ENCODE measurements around the gene NMNAT1.

Gene NMNAT1

DNA sequence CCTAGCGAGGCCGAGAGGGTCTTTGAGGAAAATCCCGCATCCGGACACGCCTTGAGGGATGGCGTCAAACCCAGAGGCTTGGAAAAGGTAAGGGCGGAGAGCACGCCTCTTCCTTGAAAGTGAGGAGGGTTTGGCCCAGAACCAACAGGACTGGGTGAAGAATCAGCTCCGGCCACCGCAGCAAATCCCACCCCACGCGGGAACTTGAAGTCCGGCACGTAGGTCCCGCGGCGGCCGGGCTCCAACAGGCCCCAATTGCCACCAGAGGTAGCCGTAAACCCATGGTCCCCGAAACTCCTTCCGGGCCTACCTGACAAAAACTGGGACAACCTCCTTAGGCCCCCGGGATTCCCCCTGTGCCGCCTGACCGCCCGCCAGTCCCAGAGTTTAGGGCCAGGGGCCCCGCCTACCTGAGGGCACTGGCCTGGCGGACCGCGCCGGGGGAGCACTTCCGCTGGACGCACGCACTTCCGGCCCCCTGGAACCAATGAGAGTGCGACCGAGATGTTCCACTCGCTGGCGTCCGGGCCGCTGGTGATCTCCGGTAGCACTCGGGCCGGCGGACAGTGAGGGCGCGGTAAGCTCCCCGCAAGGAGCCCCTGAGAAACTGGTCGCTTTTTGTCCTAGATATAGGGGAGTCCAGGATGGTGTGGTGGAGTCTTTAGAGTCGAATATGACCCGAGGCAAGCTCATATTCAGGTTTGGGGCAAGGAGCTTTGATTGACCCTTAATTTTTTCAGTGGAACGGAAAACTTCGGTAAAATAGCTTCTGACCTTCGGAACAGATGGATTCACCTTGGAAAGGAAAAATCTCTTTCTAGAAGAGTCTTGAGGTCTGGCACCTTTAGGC is at the start of gene NMNAT1, which contains the start of gene LZIC:
Gene NMNAT1, plus strand, starts transcription at position 537 of the 850 bp plus-strand sequence. CDS start 28,599 bp downstream, outside the sequence.
Gene LZIC, minus strand, starts transcription at position 453 of the 850 bp plus-strand sequence. CDS start 6,772 bp downstream, outside the sequence.
- no peaks in the 10 kb centered on the region for H3K27me3 Mint-ChIP-seq
- intact Hi-C loops (cut with micrococcal nuclease): loop anchor here (2.0 kb wide), 2 partner anchors 68 to 90 kb away; partner anchors contain the start of gene UBE4B
- H3K4me3 Mint-ChIP-seq: peak within 1 kb of the TSS; percentile 87
- peak within 1 kb of the TSS; percentile 97 for H3K27ac Mint-ChIP-seq
- peaks cover 22% of the 10 kb centered on the region for H3K4me1 Mint-ChIP-seq (ENCODE audit: low read depth)
- peaks cover 47% of the 10 kb centered on the region for H3K36me3 Mint-ChIP-seq (ENCODE audit: low read depth)
- no peaks in the 10 kb centered on the region for H3K9me3 Mint-ChIP-seq

DNA sequence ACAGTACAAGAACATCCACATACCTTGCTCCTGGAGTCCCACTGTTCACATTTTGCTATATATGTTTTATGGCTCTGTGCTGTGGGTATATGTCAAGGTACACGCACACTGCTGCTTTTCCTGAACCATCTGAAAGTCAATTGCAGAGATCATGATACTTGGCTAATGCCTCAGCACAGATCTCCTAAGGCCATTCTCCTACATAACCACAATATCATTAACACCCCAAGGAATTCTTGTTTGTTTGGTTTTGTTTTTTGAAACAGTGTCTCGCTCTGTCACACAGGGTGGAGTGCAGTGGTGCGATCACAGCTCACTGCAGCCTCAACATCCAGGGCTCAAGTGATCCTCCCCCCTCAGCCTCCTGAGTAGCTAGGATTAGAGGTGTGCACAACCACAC is 49.2 kb upstream of the NMNAT1 start:
- Mint-ChIP-seq H3K4me3 (no peak overlapping the region), H3K9me3 (no peaks in the 10 kb centered on the region), H3K4me1 (ENCODE audit: low read depth) (peaks cover 70% of the 10 kb centered on the region), H3K27me3 (no peaks in the 10 kb centered on the region), H3K36me3 (ENCODE audit: low read depth) (peaks cover 15% of the 10 kb centered on the region), H3K27ac (peak overlapping the region; percentile 96)
- intact Hi-C loops (cut with micrococcal nuclease): no loop called here

DNA sequence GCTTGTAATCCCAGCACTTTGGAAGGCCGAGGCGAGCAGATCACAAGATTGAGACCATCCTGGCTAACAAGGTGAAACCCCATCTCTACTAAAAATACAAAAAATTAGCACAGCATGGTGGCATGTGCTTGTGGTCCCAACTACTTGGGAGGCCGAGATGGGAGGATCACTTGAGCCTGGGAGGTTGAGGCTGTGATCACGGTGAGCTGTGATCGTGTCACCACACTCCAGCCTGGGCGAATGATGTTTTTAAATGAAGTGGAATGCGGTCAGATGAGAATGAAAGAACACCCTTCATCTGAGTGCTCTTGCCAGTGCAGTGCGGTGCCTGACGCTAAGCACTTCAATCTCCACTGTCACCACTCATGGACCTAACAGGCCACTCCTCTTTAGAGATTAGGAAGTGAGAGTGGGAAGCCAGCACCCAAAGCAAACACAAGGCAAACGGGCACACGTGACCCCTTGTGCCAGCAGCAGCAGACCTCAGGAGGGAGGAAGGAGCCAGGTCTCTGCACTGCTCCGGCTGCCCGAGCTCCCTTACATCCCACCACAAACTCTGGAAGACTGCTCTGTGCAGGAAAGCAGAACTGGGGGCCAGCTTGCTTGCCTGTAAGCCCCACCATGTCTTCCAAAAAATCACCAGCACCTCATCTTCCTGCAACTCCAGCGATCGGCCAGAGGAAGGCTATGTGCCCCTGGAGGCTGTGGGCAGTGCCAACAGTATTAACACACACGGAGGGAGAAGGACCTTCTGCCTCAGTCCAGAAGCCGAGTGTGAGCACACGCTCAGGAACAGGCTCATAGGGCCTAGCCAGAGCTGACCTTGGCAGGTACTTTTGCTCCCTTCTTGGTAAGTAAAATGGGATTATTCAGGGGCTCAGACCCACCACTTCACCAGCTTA is 42.9 kb upstream of the NMNAT1 start:
- Mint-ChIP-seq H3K4me1 (ENCODE audit: low read depth) (peaks cover 65% of the 10 kb centered on the region), H3K27me3 (no peaks in the 10 kb centered on the region), H3K4me3 (peak overlapping the region; percentile 94), H3K36me3 (ENCODE audit: low read depth) (peaks cover 6% of the 10 kb centered on the region), H3K9me3 (no peaks in the 10 kb centered on the region), H3K27ac (peak overlapping the region; percentile 95)
- intact Hi-C loops (cut with micrococcal nuclease): no loop called here

DNA sequence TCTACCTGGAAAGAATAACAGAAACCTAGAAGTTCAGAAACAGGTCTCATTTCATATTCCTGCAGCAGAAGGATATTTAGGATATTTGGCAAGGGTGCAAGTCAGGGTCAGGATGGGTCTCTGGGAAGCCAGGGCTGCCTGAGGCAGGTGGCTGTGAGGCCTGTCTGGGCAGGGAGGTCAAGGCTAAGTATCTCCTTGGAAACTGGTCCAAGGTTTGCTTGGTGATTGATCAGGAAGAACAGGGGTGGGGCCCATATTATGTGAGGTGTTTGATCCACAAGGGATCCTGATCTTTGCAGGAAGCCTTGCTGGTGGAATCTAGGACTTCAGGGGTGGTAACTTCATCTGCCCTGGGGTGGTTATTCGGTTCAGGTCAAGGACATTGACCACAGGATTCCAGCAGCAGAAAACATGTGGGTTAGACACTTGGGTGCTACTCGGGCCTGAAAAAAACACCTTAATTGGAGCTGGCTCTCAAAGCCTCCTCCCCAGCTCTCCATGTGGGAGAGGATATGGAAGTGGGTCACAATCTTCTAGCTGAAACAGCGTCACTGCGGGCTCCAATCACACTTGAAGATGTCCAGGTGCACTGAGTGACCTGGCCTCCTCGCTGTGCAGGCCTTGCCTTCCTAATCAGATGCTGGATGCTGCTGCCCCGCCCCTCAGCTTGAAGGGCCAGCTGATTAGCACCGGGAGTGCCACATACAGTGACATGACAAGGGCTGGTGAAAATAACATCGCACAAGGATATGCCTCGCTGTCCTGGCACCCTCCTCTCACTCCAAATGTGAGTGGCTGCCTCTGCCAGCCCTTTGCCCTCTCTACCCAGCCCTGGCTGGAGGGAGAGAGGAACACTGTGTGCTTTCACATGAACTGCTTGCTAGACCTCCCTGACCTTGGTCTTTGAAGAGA is 41.9 kb upstream of the NMNAT1 start:
- Mint-ChIP-seq H3K4me3 (peak overlapping the region; percentile 94), H3K9me3 (no peaks in the 10 kb centered on the region), H3K36me3 (ENCODE audit: low read depth) (peaks cover 11% of the 10 kb centered on the region), H3K4me1 (ENCODE audit: low read depth) (peaks cover 63% of the 10 kb centered on the region), H3K27me3 (no peaks in the 10 kb centered on the region), H3K27ac (peak overlapping the region; percentile 95)
- intact Hi-C loops (cut with micrococcal nuclease): no loop called here

DNA sequence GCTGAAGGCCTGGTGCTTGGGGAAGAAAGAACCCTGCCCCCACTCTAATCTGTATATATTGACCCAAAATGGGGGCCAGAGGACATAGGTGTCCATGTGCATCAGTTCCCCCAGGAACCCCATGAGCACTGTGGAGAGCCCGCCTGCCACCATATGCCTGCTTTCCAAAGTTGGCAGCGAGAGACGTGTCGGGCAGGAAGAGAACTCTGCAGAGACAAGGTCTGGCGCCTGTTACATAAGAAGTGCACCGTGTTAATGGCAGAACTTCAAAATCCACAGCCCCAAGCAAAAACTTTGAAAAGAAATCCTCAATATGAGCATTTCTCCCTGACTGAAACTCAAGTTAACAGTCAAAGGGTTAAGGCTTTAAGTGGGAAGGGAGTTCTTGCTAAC is 41.2 kb upstream of the NMNAT1 start:
- Mint-ChIP-seq H3K9me3 (no peaks in the 10 kb centered on the region), H3K27me3 (no peaks in the 10 kb centered on the region), H3K36me3 (ENCODE audit: low read depth) (peaks cover 18% of the 10 kb centered on the region), H3K27ac (peak overlapping the region; percentile 95), H3K4me1 (ENCODE audit: low read depth) (peaks cover 67% of the 10 kb centered on the region), H3K4me3 (no peak overlapping the region)
- intact Hi-C loops (cut with micrococcal nuclease): no loop called here

DNA sequence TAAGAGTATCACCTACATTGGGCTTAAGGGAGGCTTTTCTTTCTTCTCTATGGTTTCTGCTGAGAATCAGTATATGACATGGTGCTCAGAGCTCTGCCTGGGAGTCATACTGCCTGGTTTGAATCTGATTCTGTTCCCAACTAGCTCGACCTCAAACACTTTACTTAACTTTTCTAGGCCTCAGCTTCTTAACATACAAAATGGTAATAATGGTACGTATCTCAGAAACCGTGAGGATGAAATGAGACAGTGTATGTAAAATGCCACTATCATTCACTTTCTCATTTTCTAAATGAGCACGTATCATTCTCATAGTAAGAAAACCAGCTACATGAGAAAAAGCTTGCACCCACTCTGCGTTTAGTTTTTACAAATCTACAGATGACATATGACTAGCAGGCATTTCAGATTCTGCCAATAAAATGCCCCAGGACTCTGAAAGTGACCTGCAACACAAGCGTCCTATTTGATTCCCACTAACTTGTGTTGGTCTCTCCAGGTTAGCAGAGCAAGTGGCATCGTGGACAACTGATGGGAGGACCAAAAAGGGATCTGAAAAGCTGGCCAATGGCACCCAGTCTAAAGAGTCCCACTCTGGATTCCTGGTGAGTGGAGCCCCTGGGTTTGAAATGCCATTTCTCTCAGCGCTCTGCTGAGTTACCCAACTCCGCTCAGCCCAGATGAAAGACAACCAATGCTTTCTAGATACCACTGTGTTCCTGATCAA is 39.3 kb upstream of the NMNAT1 start:
- Mint-ChIP-seq H3K36me3 (ENCODE audit: low read depth) (peaks cover 27% of the 10 kb centered on the region), H3K4me3 (no peak overlapping the region), H3K27me3 (no peaks in the 10 kb centered on the region), H3K4me1 (ENCODE audit: low read depth) (peaks cover 83% of the 10 kb centered on the region), H3K9me3 (no peaks in the 10 kb centered on the region), H3K27ac (no peak overlapping the region)
- intact Hi-C loops (cut with micrococcal nuclease): no loop called here

DNA sequence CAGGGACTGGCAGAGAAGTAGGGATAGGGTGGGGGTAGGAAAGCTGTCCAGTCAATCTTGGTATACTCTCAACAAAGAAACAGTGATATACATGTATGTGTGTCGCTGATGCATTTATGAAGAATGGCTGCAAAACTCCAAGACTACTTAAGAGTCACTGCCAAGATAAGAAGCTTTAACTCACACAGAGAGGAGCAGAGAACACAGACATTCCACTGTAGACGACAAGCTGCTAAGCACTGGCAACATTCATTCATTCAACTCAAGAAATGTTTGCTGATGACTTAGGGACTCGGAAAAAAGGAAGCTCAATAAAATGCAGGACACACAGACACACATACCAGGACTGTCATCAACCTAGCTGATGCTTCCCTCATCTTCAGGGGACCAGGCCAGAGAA is 38.7 kb upstream of the NMNAT1 start:
- Mint-ChIP-seq H3K27me3 (no peaks in the 10 kb centered on the region), H3K36me3 (ENCODE audit: low read depth) (peaks cover 33% of the 10 kb centered on the region), H3K9me3 (no peaks in the 10 kb centered on the region), H3K27ac (peak overlapping the region; percentile 70), H3K4me3 (no peak overlapping the region), H3K4me1 (ENCODE audit: low read depth) (peaks cover 83% of the 10 kb centered on the region)
- intact Hi-C loops (cut with micrococcal nuclease): no loop called here

DNA sequence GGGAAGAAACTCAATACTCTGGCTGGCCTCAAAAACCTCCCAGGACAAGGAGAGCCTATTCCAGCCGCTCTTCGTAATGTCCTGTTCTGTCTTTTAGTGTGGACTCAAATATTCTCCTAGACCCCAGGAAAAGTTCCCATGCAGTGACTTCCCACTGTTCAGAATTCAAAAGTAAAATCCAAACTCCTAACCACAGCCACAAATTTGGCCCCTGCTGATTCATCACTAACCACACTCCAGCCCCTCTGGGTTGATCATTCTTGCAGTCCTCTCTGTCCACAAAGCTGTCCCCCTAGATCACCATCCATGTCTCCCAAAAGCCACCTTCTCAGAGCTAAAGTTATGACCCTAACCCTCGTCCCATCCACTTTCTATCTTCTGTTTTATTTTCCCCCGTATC is 38.3 kb upstream of the NMNAT1 start:
- H3K27me3 Mint-ChIP-seq: no peaks in the 10 kb centered on the region
- no peaks in the 10 kb centered on the region for H3K9me3 Mint-ChIP-seq
- intact Hi-C loops (cut with micrococcal nuclease): no loop called here
- H3K4me3 Mint-ChIP-seq: no peak overlapping the region
- peaks cover 36% of the 10 kb centered on the region for H3K36me3 Mint-ChIP-seq (ENCODE audit: low read depth)
- H3K4me1 Mint-ChIP-seq (ENCODE audit: low read depth): peaks cover 79% of the 10 kb centered on the region
- H3K27ac Mint-ChIP-seq: peak overlapping the region; percentile 70

DNA sequence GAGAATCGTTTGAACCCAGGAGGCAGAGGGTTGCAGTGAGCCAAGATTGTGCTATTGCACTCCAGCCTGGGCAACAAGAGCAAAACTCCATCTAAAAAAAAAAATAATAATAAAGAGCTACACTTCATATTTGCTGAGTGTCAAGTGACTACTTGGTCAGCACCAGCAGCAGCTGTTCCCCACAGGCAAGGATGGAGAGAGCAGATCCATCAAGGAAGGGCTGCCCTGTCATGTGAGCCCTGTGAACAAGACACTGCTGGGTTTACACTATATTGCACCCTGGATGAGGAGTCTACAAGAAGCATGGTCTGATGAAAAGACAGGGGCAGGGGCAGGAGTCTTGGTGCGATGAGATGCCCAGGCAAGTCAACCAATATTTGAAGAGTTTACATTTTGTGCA is 36.8 kb upstream of the NMNAT1 start:
- peaks cover 34% of the 10 kb centered on the region for H3K36me3 Mint-ChIP-seq (ENCODE audit: low read depth)
- no peaks in the 10 kb centered on the region for H3K9me3 Mint-ChIP-seq
- peaks cover 71% of the 10 kb centered on the region for H3K4me1 Mint-ChIP-seq (ENCODE audit: low read depth)
- intact Hi-C loops (cut with micrococcal nuclease): no loop called here
- no peak overlapping the region for H3K4me3 Mint-ChIP-seq
- H3K27me3 Mint-ChIP-seq: no peaks in the 10 kb centered on the region
- H3K27ac Mint-ChIP-seq: no peak overlapping the region

DNA sequence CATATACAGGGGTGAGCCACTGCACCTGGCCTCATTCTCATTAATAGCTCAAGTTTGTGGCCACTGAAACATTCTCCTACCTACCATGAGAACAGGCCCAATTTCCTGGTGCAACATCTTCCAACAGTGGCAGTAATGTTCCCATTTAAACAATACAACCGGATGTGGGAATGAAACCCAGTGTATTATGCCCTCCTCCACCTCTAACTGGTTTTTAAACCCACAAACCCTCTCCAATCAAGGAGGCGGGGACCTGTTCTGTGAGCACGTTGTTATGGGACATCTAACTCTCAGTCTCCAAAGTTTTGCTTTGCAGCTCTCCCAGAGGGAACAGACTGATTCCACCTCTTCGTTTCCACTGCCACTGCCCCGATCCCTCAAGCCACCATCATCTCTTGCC is 35.8 kb upstream of the NMNAT1 start:
- no peak overlapping the region for H3K4me3 Mint-ChIP-seq
- peak overlapping the region; percentile 7 for H3K27ac Mint-ChIP-seq
- peaks cover 34% of the 10 kb centered on the region for H3K36me3 Mint-ChIP-seq (ENCODE audit: low read depth)
- intact Hi-C loops (cut with micrococcal nuclease): no loop called here
- H3K9me3 Mint-ChIP-seq: no peaks in the 10 kb centered on the region
- peaks cover 68% of the 10 kb centered on the region for H3K4me1 Mint-ChIP-seq (ENCODE audit: low read depth)
- no peaks in the 10 kb centered on the region for H3K27me3 Mint-ChIP-seq

DNA sequence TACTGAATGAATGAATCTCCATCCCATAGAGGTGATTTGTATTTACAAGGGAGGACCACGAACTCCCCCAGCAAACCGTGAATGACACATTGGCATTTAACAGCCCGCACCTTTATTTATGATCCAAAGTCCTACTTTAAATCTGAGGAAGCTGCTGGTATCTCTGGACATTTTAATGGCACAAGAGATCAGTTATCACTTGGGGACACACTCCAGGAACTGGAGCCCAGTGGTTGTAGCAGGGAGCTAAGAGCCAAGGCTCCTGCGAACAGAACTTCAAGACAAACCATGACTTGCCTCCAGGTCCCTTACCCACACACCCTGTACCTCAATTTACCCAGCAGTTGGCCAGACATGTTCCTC is 34.4 kb upstream of the NMNAT1 start:
- peak overlapping the region; percentile 97 for H3K27ac Mint-ChIP-seq
- H3K4me1 Mint-ChIP-seq (ENCODE audit: low read depth): peaks cover 70% of the 10 kb centered on the region
- peak overlapping the region; percentile 99 for H3K4me3 Mint-ChIP-seq
- intact Hi-C loops (cut with micrococcal nuclease): no loop called here
- no peaks in the 10 kb centered on the region for H3K27me3 Mint-ChIP-seq
- peaks cover 34% of the 10 kb centered on the region for H3K36me3 Mint-ChIP-seq (ENCODE audit: low read depth)
- H3K9me3 Mint-ChIP-seq: no peaks in the 10 kb centered on the region

DNA sequence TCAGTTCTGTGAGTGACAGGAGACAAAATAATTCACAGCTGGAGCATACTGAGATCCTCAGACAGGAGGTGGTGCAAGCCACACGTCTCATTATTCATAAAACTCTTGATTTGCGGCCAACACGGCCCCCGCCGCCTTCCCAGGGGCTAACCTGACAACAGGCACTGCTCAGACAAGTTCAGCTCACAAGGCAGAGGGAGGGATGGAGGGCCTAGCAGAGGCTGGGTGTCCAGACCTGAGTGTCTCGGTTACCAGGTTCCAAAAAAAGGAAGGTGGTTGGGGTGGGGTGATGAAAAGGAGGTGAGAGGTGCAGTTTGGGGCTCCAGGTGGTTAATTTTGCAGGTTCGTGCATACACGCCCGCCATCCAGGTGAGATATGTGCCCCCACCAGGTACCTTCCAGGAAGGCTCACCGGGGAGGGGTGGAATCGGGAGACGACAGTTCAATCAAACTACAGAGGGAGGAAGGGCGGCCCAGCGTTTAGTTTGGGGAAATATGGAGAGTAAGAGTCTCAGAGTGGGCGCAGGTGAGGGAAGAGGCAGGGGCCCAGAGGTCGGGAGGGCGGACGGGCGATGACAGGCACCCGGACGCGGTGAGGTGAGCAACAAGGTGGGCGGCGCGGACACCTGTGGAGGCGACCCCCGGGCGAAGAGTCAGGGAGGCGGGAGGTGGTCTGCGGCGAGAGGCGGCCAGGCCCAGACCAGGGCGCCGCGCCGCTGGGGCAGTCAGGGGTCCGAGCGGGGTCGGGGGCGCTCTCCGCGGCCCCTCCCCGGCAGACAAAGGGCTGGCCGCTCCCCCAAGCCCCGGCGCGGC is 33.8 kb upstream of the NMNAT1 start:
- H3K9me3 Mint-ChIP-seq: no peaks in the 10 kb centered on the region
- no peaks in the 10 kb centered on the region for H3K27me3 Mint-ChIP-seq
- peaks cover 34% of the 10 kb centered on the region for H3K36me3 Mint-ChIP-seq (ENCODE audit: low read depth)
- H3K4me1 Mint-ChIP-seq (ENCODE audit: low read depth): peaks cover 67% of the 10 kb centered on the region
- H3K27ac Mint-ChIP-seq: peak overlapping the region; percentile 97
- intact Hi-C loops (cut with micrococcal nuclease): loop anchor here (1.0 to 2.0 kb wide), 2 partner anchors 35 to 123 kb away; partner anchors contain the start of gene UBE4B
- peak overlapping the region; percentile 99 for H3K4me3 Mint-ChIP-seq
